ENCODE results near the gene MGAT4B. TPM values are rescaled to one million over a fixed set of nuclear protein-coding genes. Genes with fewer than 3 reads are reported as not detected.

The MGAT4B gene
- total RNA-seq, 1 experiment from 2014 or later: 151 TPM

GRCh38 chr5:179776411-179776938, 30.2 kb downstream of the MGAT4B start:
- ATAC-seq (no peak), DNase-seq (ENCODE audit: low spot score) (no peak)
- Mint-ChIP-seq H3K4me3 (no peak overlapping the region), H3K9me3 (no peaks in the 10 kb centered on the region), H3K36me3 (peaks cover 50% of the 10 kb centered on the region), H3K27ac (no peak overlapping the region), H3K27me3 (ENCODE audit: low read depth) (no peaks in the 10 kb centered on the region), H3K4me1 (no peaks in the 10 kb centered on the region)
- ChIA-PET CTCF (no interaction called here), POLR2A (interaction anchor here (0.6 kb wide), 1 partner anchor 42 kb away, joined by 3 read pairs; no protein-coding TSS in a partner anchor)
- TF ChIP-seq MLX (CRISPR knock-in tag; IDR thresholded peaks at IDR 0.05) (no peak), CREB1 (CRISPR knock-in tag; IDR thresholded peaks at IDR 0.05) (no peak), MAX (CRISPR knock-in tag; IDR thresholded peaks at IDR 0.05) (no peak), SMAD3 (CRISPR knock-in tag; IDR thresholded peaks at IDR 0.05; ENCODE audit: borderline replicate concordance) (no peak), STAT6 (CRISPR knock-in tag; conservative IDR thresholded peaks at IDR 0.05; ENCODE audit: low read depth) (no peak), AR (CRISPR knock-in tag; IDR thresholded peaks at IDR 0.05) (no peak), ARID4B (CRISPR knock-in tag; IDR thresholded peaks at IDR 0.05; ENCODE audit: borderline replicate concordance) (no peak), ZNF219 (CRISPR knock-in tag; IDR thresholded peaks at IDR 0.05; ENCODE audit: borderline replicate concordance) (no peak), SP1 (CRISPR knock-in tag; conservative IDR thresholded peaks at IDR 0.05) (no peak), NFATC4 (CRISPR knock-in tag; IDR thresholded peaks at IDR 0.05) (no peak), SMAD4 (CRISPR knock-in tag; IDR thresholded peaks at IDR 0.05) (no peak), ERG (CRISPR knock-in tag; IDR thresholded peaks at IDR 0.05) (no peak), ZNF532 (CRISPR knock-in tag; IDR thresholded peaks at IDR 0.05; ENCODE audit: borderline replicate concordance) (no peak), E2F1 (CRISPR knock-in tag; IDR thresholded peaks at IDR 0.05) (no peak)

Data from WTC11 (cell line).